Osteoblast (primary cell): ENCODE results near the gene NCK2. TPM values are rescaled to one million over a fixed set of nuclear protein-coding genes. Genes with fewer than 3 reads are reported as not detected.
A peak's percentile ranks its signal among the peaks of the same experiment; 100 is the strongest.

ENCODE experiments used
- DNase-seq: peaks from one replicate; pipeline ENCODE4 v3.0.0; 2011; ENCODE audit warnings: low spot score, mixed read lengths; ENCODE audit not compliant: insufficient read length; ENCODE audit errors: missing footprints
- H2AFZ ChIP-seq: 2 replicates; pipeline ENCODE4 v1.6.0; 2011; ENCODE audit warnings: mild to moderate bottlenecking, low read length
- H3K27ac ChIP-seq: 2 replicates; pipeline ENCODE4 v1.5.1; 2011; ENCODE audit warnings: mild to moderate bottlenecking, low read depth, low read length, moderate library complexity
- H3K27me3 ChIP-seq: 2 replicates; pipeline ENCODE4 v1.6.0; 2012; ENCODE audit warnings: mild to moderate bottlenecking, control low read depth, inconsistent platforms, low read length, moderate library complexity; ENCODE audit not compliant: insufficient read depth
- H3K36me3 ChIP-seq: 2 replicates; pipeline ENCODE4 v1.5.1; 2011; ENCODE audit warnings: mild to moderate bottlenecking, low read length, control low read depth, moderate library complexity; ENCODE audit not compliant: insufficient read depth
- H3K4me1 ChIP-seq: 2 replicates; pipeline ENCODE4 v1.5.1; 2011; ENCODE audit warnings: mild to moderate bottlenecking, low read length, control low read depth, moderate library complexity; ENCODE audit not compliant: insufficient read depth
- H3K4me2 ChIP-seq: 2 replicates; pipeline ENCODE4 v1.6.0; 2011; ENCODE audit warnings: mild to moderate bottlenecking, low read length; ENCODE audit not compliant: insufficient read depth
- H3K4me3 ChIP-seq: fragments of 200-600 bp; sonication (generic); 3 replicates; pipeline ENCODE4 v1.5.1; 2012; ENCODE audit warnings: mild to moderate bottlenecking, low read length, inconsistent platforms; ENCODE audit not compliant: insufficient read depth
- H3K79me2 ChIP-seq: 2 replicates; pipeline ENCODE4 v1.6.0; 2012; ENCODE audit warnings: mild to moderate bottlenecking, low read length, control low read depth, inconsistent platforms; ENCODE audit not compliant: insufficient read depth
- H3K9me3 ChIP-seq: 2 replicates; pipeline ENCODE4 v1.5.1; 2011; ENCODE audit warnings: low read depth, low read length, control low read depth
- H4K20me1 ChIP-seq: 2 replicates; pipeline ENCODE4 v1.6.0; 2012; ENCODE audit warnings: mild to moderate bottlenecking, low read length, control low read depth; ENCODE audit not compliant: insufficient read depth
- total RNA-seq: library from RNA; depleted of rRNA; stranded (reverse); fragments of >200 nt; gene quantifications from 2 replicates; pipeline ENCODE4 v1.2.3, GENCODE V29; 2012
- TF ChIP-seq, protein P1 (sequence below): IDR thresholded peaks from 2 replicates; pipeline ENCODE4 v1.5.1; 2011; ENCODE audit warnings: mild to moderate bottlenecking, low read depth, low read length, moderate library complexity; ENCODE audit errors: extremely low read depth

The NCK2 gene
- total RNA-seq, 1 donor, result 28.6 TPM

GRCh38 chr2:105714141-105714540 lies 30.6 kb upstream of the NCK2 start:
- Histone ChIP-seq H4K20me1 (no peaks in the 10 kb centered on the region), H3K79me2 (no peaks in the 10 kb centered on the region), H3K4me3 (no peak overlapping the region), H3K4me1 (no peaks in the 10 kb centered on the region), H3K36me3 (no peaks in the 10 kb centered on the region), H2AFZ (no peak overlapping the region), H3K27me3 (peaks cover 2% of the 10 kb centered on the region), H3K4me2 (no peak overlapping the region), H3K9me3 (no peaks in the 10 kb centered on the region), H3K27ac (no peak overlapping the region)
- peak; percentile 30 for DNase-seq
- TF ChIP-seq, protein P1, sequence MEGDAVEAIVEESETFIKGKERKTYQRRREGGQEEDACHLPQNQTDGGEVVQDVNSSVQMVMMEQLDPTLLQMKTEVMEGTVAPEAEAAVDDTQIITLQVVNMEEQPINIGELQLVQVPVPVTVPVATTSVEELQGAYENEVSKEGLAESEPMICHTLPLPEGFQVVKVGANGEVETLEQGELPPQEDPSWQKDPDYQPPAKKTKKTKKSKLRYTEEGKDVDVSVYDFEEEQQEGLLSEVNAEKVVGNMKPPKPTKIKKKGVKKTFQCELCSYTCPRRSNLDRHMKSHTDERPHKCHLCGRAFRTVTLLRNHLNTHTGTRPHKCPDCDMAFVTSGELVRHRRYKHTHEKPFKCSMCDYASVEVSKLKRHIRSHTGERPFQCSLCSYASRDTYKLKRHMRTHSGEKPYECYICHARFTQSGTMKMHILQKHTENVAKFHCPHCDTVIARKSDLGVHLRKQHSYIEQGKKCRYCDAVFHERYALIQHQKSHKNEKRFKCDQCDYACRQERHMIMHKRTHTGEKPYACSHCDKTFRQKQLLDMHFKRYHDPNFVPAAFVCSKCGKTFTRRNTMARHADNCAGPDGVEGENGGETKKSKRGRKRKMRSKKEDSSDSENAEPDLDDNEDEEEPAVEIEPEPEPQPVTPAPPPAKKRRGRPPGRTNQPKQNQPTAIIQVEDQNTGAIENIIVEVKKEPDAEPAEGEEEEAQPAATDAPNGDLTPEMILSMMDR, result no peak

- TF ChIP-seq, protein P1, result no peak
- no peaks in the 10 kb centered on the region for H4K20me1 ChIP-seq
- H3K4me3 ChIP-seq, result no peak overlapping the region
- H3K9me3 ChIP-seq, result no peaks in the 10 kb centered on the region
- H3K27ac ChIP-seq, result no peak overlapping the region
- no peaks in the 10 kb centered on the region for H3K4me1 ChIP-seq
- H2AFZ ChIP-seq, result no peak overlapping the region
- no peaks in the 10 kb centered on the region for H3K36me3 ChIP-seq
- no peak for DNase-seq
- no peak overlapping the region for H3K4me2 ChIP-seq
- H3K27me3 ChIP-seq, result peaks cover 4% of the 10 kb centered on the region
- no peaks in the 10 kb centered on the region for H3K79me2 ChIP-seq
Observed at GRCh38 chr2:105718846-105719481, 25.7 kb upstream of the NCK2 start.

GRCh38 chr2:105721991-105722511 lies 22.7 kb upstream of the NCK2 start:
- DNase-seq, result no peak
- Histone ChIP-seq H3K27ac (no peak overlapping the region), H3K27me3 (peaks cover 4% of the 10 kb centered on the region), H3K4me2 (no peak overlapping the region), H3K4me1 (no peaks in the 10 kb centered on the region), H3K36me3 (no peaks in the 10 kb centered on the region), H2AFZ (no peak overlapping the region), H4K20me1 (no peaks in the 10 kb centered on the region), H3K9me3 (no peaks in the 10 kb centered on the region), H3K4me3 (no peak overlapping the region), H3K79me2 (no peaks in the 10 kb centered on the region)
- TF ChIP-seq, protein P1, result no peak

DNA sequence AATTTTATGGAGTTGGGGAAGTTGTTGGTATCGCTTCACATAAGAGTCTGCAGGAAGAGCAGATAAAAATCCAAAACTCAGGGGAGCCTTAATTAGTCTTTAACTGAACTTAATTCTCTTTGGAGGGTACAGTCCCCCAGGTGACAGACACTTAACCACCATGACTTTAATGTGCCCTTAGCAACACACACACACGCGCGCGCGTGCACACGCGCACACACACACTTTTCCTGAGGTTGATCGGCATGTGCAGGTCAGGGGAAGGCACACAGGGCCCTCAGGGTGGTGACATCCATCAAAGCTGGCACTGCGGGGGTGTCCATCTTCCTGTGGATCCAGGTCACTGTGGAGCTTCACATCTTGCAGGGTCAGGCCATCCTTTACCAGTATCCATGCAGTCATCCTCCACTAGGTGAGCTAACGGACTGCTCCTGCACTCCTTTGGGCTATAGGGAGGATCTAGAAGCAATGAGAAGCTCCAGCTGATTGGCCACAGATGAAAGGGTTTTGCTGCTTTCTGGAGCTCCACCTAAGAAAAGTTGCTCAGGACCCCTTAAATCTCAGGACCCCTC lies 21.9 kb upstream of the NCK2 start:
- no peaks in the 10 kb centered on the region for H3K4me1 ChIP-seq
- H3K79me2 ChIP-seq, result no peaks in the 10 kb centered on the region
- no peak overlapping the region for H2AFZ ChIP-seq
- TF ChIP-seq, protein P1, result no peak
- no peak overlapping the region for H3K4me3 ChIP-seq
- no peak overlapping the region for H3K27ac ChIP-seq
- no peaks in the 10 kb centered on the region for H4K20me1 ChIP-seq
- peaks cover 4% of the 10 kb centered on the region for H3K27me3 ChIP-seq
- peak; percentile 21 for DNase-seq
- no peaks in the 10 kb centered on the region for H3K36me3 ChIP-seq
- H3K9me3 ChIP-seq, result no peaks in the 10 kb centered on the region
- no peak overlapping the region for H3K4me2 ChIP-seq
